Lower leg skin (tissue), 3 donors: ENCODE results near the gene LPCAT3.

Experiments
- CTCF ChIP-seq, 3 donors: fragments of 450-650 bp; IDR thresholded peaks; one replicate each; pipeline ENCODE4 v1.5.1; 2016; ENCODE audit warnings: antibody characterized with exemption in 3 of 3, mild to moderate bottlenecking in 3 of 3, moderate library complexity in 2 of 3
- POLR2A ChIP-seq, 2 donors: fragments of 450-650 bp; IDR thresholded peaks; one replicate each; pipeline ENCODE4 v1.6.1; 2016 to 2017; ENCODE audit warnings: antibody characterized with exemption in 2 of 2, mild to moderate bottlenecking in 1 of 2, moderate library complexity in 1 of 2

- TF ChIP-seq CTCF (IDR thresholded peaks at IDR 0.05): no peak
- TF ChIP-seq POLR2A (IDR thresholded peaks at IDR 0.05): no peak
Measured at GRCh38 chr12:6936194-6936635, 82.1 kb downstream of the LPCAT3 start.
